Activated T-cell treated with anti-CD3 and anti-CD28 coated beads, Interleukin-2, amount 50 U/mL, for 72 hours (primary cell): Measurements from ENCODE around the gene ISCA1. TPM values are rescaled to one million over a fixed set of nuclear protein-coding genes. Genes with fewer than 3 reads are reported as not detected.

Experiments used
- ATAC-seq, 2 donors: fragments of 150-1000 bp; cut with Tn5 transposase; replicated peaks in 1 of 2; 2 replicates each; pipeline ENCODE4 v1.10.0; 2021; ENCODE audit warnings: moderate library complexity in 2 of 2, mild to moderate bottlenecking in 1 of 2
- DNase-seq, 2 donors: peaks; one replicate each; pipeline ENCODE4 v3.0.0; 2021 to 2022; ENCODE audit warnings: mixed read lengths in 1 of 2
- H3K27ac Mint-ChIP-seq: one replicate; pipeline ENCODE4 v1.8.0; 2022; ENCODE audit warnings: mild to moderate bottlenecking, moderate library complexity, mixed read lengths
- H3K27me3 Mint-ChIP-seq: one replicate; pipeline ENCODE4 v1.8.0; 2022; ENCODE audit warnings: low read depth, mixed read lengths
- H3K36me3 Mint-ChIP-seq, 2 donors: one replicate each; pipeline ENCODE4 v1.8.0; 2022; ENCODE audit warnings: mixed read lengths in 2 of 2, mild to moderate bottlenecking in 1 of 2; ENCODE audit not compliant: insufficient read depth in 2 of 2
- H3K4me1 Mint-ChIP-seq: one replicate; pipeline ENCODE4 v1.8.0; 2022; ENCODE audit warnings: low read depth, mixed read lengths
- H3K4me3 Mint-ChIP-seq, 2 donors: one replicate each; pipeline ENCODE4 v1.8.0; 2022; ENCODE audit warnings: mild to moderate bottlenecking in 2 of 2, mixed read lengths in 2 of 2, moderate library complexity in 2 of 2
- H3K9me3 Mint-ChIP-seq, 2 donors: one replicate each; pipeline ENCODE4 v1.8.0; 2022; ENCODE audit warnings: mixed read lengths in 2 of 2
- total RNA-seq, 2 donors: library from RNA; stranded (reverse); gene quantifications; one replicate each; pipeline ENCODE4 v1.2.3, GENCODE V29; 2022

The ISCA1 gene
- total RNA-seq, 2 donors from 2014 or later: 21.7 to 24.1 TPM

- no peak for DNase-seq
- Mint-ChIP-seq H3K4me1 (peaks cover 45% of the 10 kb centered on the region), H3K9me3 (no peaks in the 10 kb centered on the region), H3K36me3 (peaks cover 0 to 6% of the 10 kb centered on the region in 2 donors), H3K27ac (peak overlapping the region; percentile 22), H3K4me3 (peak overlapping the region; percentile 64 to 93), H3K27me3 (no peaks in the 10 kb centered on the region)
- ATAC-seq: no peak
Observed at GRCh38 chr9:86279839-86280238, 2.5 kb downstream of the ISCA1 start.

GRCh38 chr9:86277072-86277471, 5.3 kb downstream of the ISCA1 start:
- no peak for DNase-seq
- peaks cover 32% of the 10 kb centered on the region for H3K4me1 Mint-ChIP-seq
- H3K27me3 Mint-ChIP-seq: no peaks in the 10 kb centered on the region
- peaks cover 0 to 2% of the 10 kb centered on the region in 2 donors for H3K9me3 Mint-ChIP-seq
- no peak overlapping the region for H3K27ac Mint-ChIP-seq
- H3K4me3 Mint-ChIP-seq: no peak overlapping the region
- no peak for ATAC-seq
- H3K36me3 Mint-ChIP-seq: peaks cover 2 to 14% of the 10 kb centered on the region in 2 donors

GRCh38 chr9:86275962-86276361, 6.4 kb downstream of the ISCA1 start:
- Mint-ChIP-seq H3K9me3 (peaks cover 0 to 2% of the 10 kb centered on the region in 2 donors), H3K27me3 (no peaks in the 10 kb centered on the region), H3K27ac (no peak overlapping the region), H3K4me1 (peaks cover 26% of the 10 kb centered on the region), H3K4me3 (no peak overlapping the region), H3K36me3 (peaks cover 4 to 19% of the 10 kb centered on the region in 2 donors)
- no peak for DNase-seq
- no peak for ATAC-seq

- DNase-seq: no peak
- Mint-ChIP-seq H3K27ac (no peak overlapping the region), H3K4me1 (peaks cover 17% of the 10 kb centered on the region), H3K36me3 (peaks cover 4 to 19% of the 10 kb centered on the region in 2 donors), H3K4me3 (no peak overlapping the region), H3K9me3 (peaks cover 0 to 2% of the 10 kb centered on the region in 2 donors), H3K27me3 (no peaks in the 10 kb centered on the region)
- no peak for ATAC-seq
Observed at GRCh38 chr9:86274821-86275643, 7.3 kb downstream of the ISCA1 start.

- Mint-ChIP-seq H3K4me3 (no peak overlapping the region), H3K4me1 (peaks cover 3% of the 10 kb centered on the region), H3K9me3 (peaks cover 0 to 2% of the 10 kb centered on the region in 2 donors), H3K27me3 (no peaks in the 10 kb centered on the region), H3K27ac (no peak overlapping the region), H3K36me3 (peaks cover 4 to 16% of the 10 kb centered on the region in 2 donors)
- ATAC-seq (no peak), DNase-seq (no peak)
Observed at GRCh38 chr9:86272221-86272620, 10.1 kb downstream of the ISCA1 start.

GRCh38 chr9:86263876-86264275, 18.5 kb downstream of the ISCA1 start:
- H3K27ac Mint-ChIP-seq: no peak overlapping the region
- ATAC-seq: no peak
- no peak for DNase-seq
- no peaks in the 10 kb centered on the region for H3K4me1 Mint-ChIP-seq
- no peaks in the 10 kb centered on the region for H3K9me3 Mint-ChIP-seq
- peaks cover 0 to 10% of the 10 kb centered on the region in 2 donors for H3K36me3 Mint-ChIP-seq
- H3K27me3 Mint-ChIP-seq: no peaks in the 10 kb centered on the region
- no peak overlapping the region for H3K4me3 Mint-ChIP-seq

GRCh38 chr9:86262492-86262891, 19.8 kb downstream of the ISCA1 start:
- no peaks in the 10 kb centered on the region for H3K4me1 Mint-ChIP-seq
- H3K9me3 Mint-ChIP-seq: peaks cover 0 to 1% of the 10 kb centered on the region in 2 donors
- H3K27me3 Mint-ChIP-seq: no peaks in the 10 kb centered on the region
- H3K4me3 Mint-ChIP-seq: no peak overlapping the region
- peaks cover 0 to 10% of the 10 kb centered on the region in 2 donors for H3K36me3 Mint-ChIP-seq
- ATAC-seq: no peak
- no peak for DNase-seq
- H3K27ac Mint-ChIP-seq: no peak overlapping the region

- H3K4me1 Mint-ChIP-seq: no peaks in the 10 kb centered on the region
- peaks cover 0 to 10% of the 10 kb centered on the region in 2 donors for H3K36me3 Mint-ChIP-seq
- H3K27me3 Mint-ChIP-seq: no peaks in the 10 kb centered on the region
- H3K9me3 Mint-ChIP-seq: peaks cover 0 to 2% of the 10 kb centered on the region in 2 donors
- no peak for DNase-seq
- H3K27ac Mint-ChIP-seq: no peak within 1 kb of the TSS
- H3K4me3 Mint-ChIP-seq: no peak within 1 kb of the TSS
- ATAC-seq: no peak
Observed at GRCh38 chr9:86259557-86259956, 22.8 kb downstream of the ISCA1 start, which contains the start of gene C9orf153. TSS of gene C9orf153 (minus strand) at chr9:86259657. CDS start at chr9:86229603, 30,054 bp downstream.

- H3K4me1 Mint-ChIP-seq: no peaks in the 10 kb centered on the region
- H3K4me3 Mint-ChIP-seq: no peak overlapping the region
- peaks cover 2 to 4% of the 10 kb centered on the region in 2 donors for H3K9me3 Mint-ChIP-seq
- DNase-seq (no peak), ATAC-seq (no peak)
- H3K27me3 Mint-ChIP-seq: no peaks in the 10 kb centered on the region
- H3K36me3 Mint-ChIP-seq: peaks cover 0 to 1% of the 10 kb centered on the region in 2 donors
- no peak overlapping the region for H3K27ac Mint-ChIP-seq
Observed at GRCh38 chr9:86257391-86257790, 24.9 kb downstream of the ISCA1 start.

GRCh38 chr9:86256653-86257052, 25.7 kb downstream of the ISCA1 start:
- H3K4me1 Mint-ChIP-seq: no peaks in the 10 kb centered on the region
- no peaks in the 10 kb centered on the region for H3K27me3 Mint-ChIP-seq
- peaks cover 1% of the 10 kb centered on the region in 2 donors for H3K36me3 Mint-ChIP-seq
- H3K9me3 Mint-ChIP-seq: peaks cover 4 to 5% of the 10 kb centered on the region in 2 donors
- no peak overlapping the region for H3K4me3 Mint-ChIP-seq
- no peak overlapping the region for H3K27ac Mint-ChIP-seq
- no peak for ATAC-seq
- DNase-seq: no peak

- Mint-ChIP-seq H3K36me3 (peaks cover 1 to 3% of the 10 kb centered on the region in 2 donors), H3K4me1 (no peaks in the 10 kb centered on the region), H3K27me3 (peaks cover 6% of the 10 kb centered on the region), H3K9me3 (peaks cover 4 to 5% of the 10 kb centered on the region in 2 donors), H3K4me3 (no peak overlapping the region), H3K27ac (no peak overlapping the region)
- DNase-seq (no peak), ATAC-seq (no peak)
Observed at GRCh38 chr9:86253577-86253976, 28.8 kb downstream of the ISCA1 start.

- Mint-ChIP-seq H3K27ac (no peak overlapping the region), H3K27me3 (peaks cover 6% of the 10 kb centered on the region), H3K9me3 (peaks cover 4 to 5% of the 10 kb centered on the region in 2 donors), H3K4me3 (no peak overlapping the region), H3K36me3 (peaks cover 1 to 3% of the 10 kb centered on the region in 2 donors), H3K4me1 (no peaks in the 10 kb centered on the region)
- DNase-seq (no peak), ATAC-seq (no peak)
Observed at GRCh38 chr9:86252870-86253269, 29.5 kb downstream of the ISCA1 start.

- DNase-seq (no peak), ATAC-seq (no peak)
- Mint-ChIP-seq H3K27ac (no peak overlapping the region), H3K4me1 (no peaks in the 10 kb centered on the region), H3K9me3 (peaks cover 3 to 4% of the 10 kb centered on the region in 2 donors), H3K36me3 (peaks cover 1 to 3% of the 10 kb centered on the region in 2 donors), H3K27me3 (peaks cover 14% of the 10 kb centered on the region), H3K4me3 (no peak overlapping the region)
Observed at GRCh38 chr9:86250123-86250522, 32.2 kb downstream of the ISCA1 start.
